ENCODE results near the gene DYRK1B.

GRCh38 chr19:39865186-39865585 lies 31.2 kb upstream of the DYRK1B start:
- TF ChIP-seq, protein P1, sequence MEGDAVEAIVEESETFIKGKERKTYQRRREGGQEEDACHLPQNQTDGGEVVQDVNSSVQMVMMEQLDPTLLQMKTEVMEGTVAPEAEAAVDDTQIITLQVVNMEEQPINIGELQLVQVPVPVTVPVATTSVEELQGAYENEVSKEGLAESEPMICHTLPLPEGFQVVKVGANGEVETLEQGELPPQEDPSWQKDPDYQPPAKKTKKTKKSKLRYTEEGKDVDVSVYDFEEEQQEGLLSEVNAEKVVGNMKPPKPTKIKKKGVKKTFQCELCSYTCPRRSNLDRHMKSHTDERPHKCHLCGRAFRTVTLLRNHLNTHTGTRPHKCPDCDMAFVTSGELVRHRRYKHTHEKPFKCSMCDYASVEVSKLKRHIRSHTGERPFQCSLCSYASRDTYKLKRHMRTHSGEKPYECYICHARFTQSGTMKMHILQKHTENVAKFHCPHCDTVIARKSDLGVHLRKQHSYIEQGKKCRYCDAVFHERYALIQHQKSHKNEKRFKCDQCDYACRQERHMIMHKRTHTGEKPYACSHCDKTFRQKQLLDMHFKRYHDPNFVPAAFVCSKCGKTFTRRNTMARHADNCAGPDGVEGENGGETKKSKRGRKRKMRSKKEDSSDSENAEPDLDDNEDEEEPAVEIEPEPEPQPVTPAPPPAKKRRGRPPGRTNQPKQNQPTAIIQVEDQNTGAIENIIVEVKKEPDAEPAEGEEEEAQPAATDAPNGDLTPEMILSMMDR (conservative IDR thresholded peaks at IDR 0.05 in 1 of 2, IDR thresholded peaks at IDR 0.05 in 1 of 2; ENCODE audit: extremely low read depth in 1 of 2, insufficient read depth in 1 of 2, low read depth in 1 of 2, low read length in 2 of 2), result no peak
- no peak for TF ChIP-seq EZH2 (IDR thresholded peaks at IDR 0.05; ENCODE audit: borderline replicate concordance, low read length)
